ENCODE measurements around the gene LAYN. TPM values are rescaled to one million over a fixed set of nuclear protein-coding genes. Genes with fewer than 3 reads are reported as not detected.

LAYN gene, protein sequence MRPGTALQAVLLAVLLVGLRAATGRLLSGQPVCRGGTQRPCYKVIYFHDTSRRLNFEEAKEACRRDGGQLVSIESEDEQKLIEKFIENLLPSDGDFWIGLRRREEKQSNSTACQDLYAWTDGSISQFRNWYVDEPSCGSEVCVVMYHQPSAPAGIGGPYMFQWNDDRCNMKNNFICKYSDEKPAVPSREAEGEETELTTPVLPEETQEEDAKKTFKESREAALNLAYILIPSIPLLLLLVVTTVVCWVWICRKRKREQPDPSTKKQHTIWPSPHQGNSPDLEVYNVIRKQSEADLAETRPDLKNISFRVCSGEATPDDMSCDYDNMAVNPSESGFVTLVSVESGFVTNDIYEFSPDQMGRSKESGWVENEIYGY
- total RNA-seq (2014; rRNA removed; shearing (Covaris generic); ENCODE audit: low replicate concordance) = not detected in 2 replicates

DNA sequence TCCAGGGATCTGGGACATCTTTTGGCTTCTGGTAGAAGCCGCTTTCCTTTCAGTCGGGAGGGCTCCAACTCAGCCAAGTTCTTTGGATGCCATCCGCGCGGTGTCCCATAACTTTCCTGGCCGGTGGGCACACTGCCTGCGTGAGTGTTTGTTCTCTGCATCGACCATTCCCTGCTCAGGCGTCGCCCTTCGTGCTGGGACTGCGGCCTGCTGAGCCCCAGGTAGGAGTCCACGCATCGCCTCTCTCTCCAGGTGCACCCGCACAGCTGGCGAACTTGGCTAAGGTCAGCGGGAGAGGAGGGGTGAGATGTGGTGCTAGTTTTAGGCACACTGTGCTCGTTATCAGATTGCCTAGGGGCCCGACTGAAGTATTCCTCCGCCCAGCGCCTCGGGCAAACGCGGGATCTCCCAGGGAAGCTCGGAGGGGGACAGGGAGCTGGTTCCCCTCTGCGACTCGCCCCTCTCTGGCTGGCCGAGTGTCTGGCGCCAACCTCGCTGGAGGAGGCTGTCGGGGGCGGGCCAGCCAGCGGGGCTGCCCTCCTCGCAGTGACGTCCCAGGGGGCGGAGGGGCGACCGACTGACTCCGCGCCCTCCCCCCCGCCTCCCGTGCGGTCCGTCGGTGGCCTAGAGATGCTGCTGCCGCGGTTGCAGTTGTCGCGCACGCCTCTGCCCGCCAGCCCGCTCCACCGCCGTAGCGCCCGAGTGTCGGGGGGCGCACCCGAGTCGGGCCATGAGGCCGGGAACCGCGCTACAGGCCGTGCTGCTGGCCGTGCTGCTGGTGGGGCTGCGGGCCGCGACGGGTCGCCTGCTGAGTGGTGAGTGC lies at the start of gene LAYN:
Gene LAYN (plus strand): TSS at position 607 of the 823 bp plus-strand sequence. CDS start 124 bp downstream, at position 731.
- Histone ChIP-seq H3K9me2 (replicated peaks; ENCODE audit: insufficient read depth, low read length) (no peaks in the 10 kb centered on the region), H3K4me3 (ENCODE audit: low read length) (no peak within 1 kb of the TSS), H3K27me3 (ENCODE audit: low read length) (0 out of 2 replicates have a peak, but pooled peaks cover 5% of the 10 kb centered on the region), H2AFZ (ENCODE audit: low read length) (no peak within 1 kb of the TSS), H3K9ac (ENCODE audit: low read length) (no peak within 1 kb of the TSS), H3K9me3 (ENCODE audit: low read length) (0 out of 2 replicates have a peak, but pooled peaks cover 2% of the 10 kb centered on the region), H3K27ac (ENCODE audit: low read length) (no peak within 1 kb of the TSS), H3K36me3 (ENCODE audit: insufficient read depth, low read length) (no peaks in the 10 kb centered on the region), H3K79me2 (ENCODE audit: low read length) (no peaks in the 10 kb centered on the region), H3K4me1 (ENCODE audit: low read length) (no peaks in the 10 kb centered on the region), H3K4me2 (ENCODE audit: low read depth, low read length, poor library complexity, severe bottlenecking) (no peak within 1 kb of the TSS), H4K20me1 (ENCODE audit: insufficient read depth, low read depth, low read length) (no peaks in the 10 kb centered on the region)
- no peak for DNase-seq

DNA sequence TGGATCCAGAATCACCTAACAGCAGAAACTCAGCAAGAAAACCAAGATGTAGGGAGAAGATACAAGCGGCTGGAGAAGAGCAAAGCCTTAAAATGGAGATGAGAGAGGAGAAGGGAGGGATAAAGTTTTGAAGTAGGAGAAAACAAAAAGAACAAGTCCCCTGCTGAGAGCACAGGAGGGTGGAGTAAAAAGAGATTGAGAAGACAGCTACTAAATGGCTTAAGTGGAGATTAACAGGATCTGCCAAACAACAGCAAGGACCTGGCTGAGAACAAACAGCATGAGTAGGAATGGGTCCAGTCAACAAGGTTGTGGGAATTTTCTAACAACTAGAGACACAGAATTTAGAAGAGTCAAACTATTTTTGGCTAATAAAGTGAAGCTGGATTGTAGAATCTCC lies 46.5 kb upstream of the LAYN start:
- DNase-seq = no peak

DNA sequence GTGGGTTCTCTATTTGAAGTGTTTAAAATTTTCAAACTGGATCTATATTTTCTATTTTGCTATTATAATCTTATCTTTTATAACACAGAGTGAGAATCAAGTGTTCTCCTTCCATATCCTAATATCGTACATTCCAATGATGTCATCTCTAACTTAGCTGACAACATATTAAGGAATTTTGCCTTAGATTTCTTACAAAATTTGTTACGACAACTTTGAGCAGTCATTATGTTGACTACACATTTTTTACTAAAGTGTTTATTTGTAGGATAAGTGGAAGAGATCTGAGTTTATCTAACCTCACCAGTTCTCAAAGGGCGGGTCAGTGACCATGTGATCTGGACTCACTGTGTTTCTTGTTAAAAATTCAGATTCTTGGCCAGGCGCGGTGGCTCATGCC lies 41.0 kb upstream of the LAYN start:
- no peaks in the 10 kb centered on the region for H3K36me3 ChIP-seq (ENCODE audit: insufficient read depth, low read length)
- peaks cover 10% of the 10 kb centered on the region for H3K27me3 ChIP-seq (ENCODE audit: low read length)
- no peaks in the 10 kb centered on the region for H3K9me3 ChIP-seq (ENCODE audit: low read length)
- H3K4me1 ChIP-seq (ENCODE audit: low read length) = no peaks in the 10 kb centered on the region
- no peak overlapping the region for H3K27ac ChIP-seq (ENCODE audit: low read length)
- no peaks in the 10 kb centered on the region for H3K9me2 ChIP-seq (replicated peaks; ENCODE audit: insufficient read depth, low read length)
- H4K20me1 ChIP-seq (ENCODE audit: insufficient read depth, low read depth, low read length) = no peaks in the 10 kb centered on the region
- H3K9ac ChIP-seq (ENCODE audit: low read length) = no peak overlapping the region
- H3K4me2 ChIP-seq (ENCODE audit: low read depth, low read length, poor library complexity, severe bottlenecking) = no peak overlapping the region
- no peak overlapping the region for H3K4me3 ChIP-seq (ENCODE audit: low read length)
- H2AFZ ChIP-seq (ENCODE audit: low read length) = no peak overlapping the region
- H3K79me2 ChIP-seq (ENCODE audit: low read length) = no peaks in the 10 kb centered on the region
- DNase-seq = no peak

More for the DNA sequence above, 46.5 kb upstream of the LAYN start:
- Histone ChIP-seq H3K4me1 (ENCODE audit: low read length) (no peaks in the 10 kb centered on the region), H3K27ac (ENCODE audit: low read length) (no peak overlapping the region), H3K4me2 (ENCODE audit: low read depth, low read length, poor library complexity, severe bottlenecking) (no peak overlapping the region), H3K9me3 (ENCODE audit: low read length) (peaks cover 4% of the 10 kb centered on the region; the same call in 1 of the 2 replicates), H3K9me2 (replicated peaks; ENCODE audit: insufficient read depth, low read length) (no peaks in the 10 kb centered on the region), H4K20me1 (ENCODE audit: insufficient read depth, low read depth, low read length) (no peaks in the 10 kb centered on the region), H2AFZ (ENCODE audit: low read length) (no peak overlapping the region; the same call in 1 of the 2 replicates), H3K79me2 (ENCODE audit: low read length) (no peaks in the 10 kb centered on the region), H3K4me3 (ENCODE audit: low read length) (no peak overlapping the region), H3K9ac (ENCODE audit: low read length) (no peak overlapping the region), H3K36me3 (ENCODE audit: insufficient read depth, low read length) (no peaks in the 10 kb centered on the region), H3K27me3 (ENCODE audit: low read length) (peaks cover 5% of the 10 kb centered on the region; the same call in 1 of the 2 replicates)

DNA sequence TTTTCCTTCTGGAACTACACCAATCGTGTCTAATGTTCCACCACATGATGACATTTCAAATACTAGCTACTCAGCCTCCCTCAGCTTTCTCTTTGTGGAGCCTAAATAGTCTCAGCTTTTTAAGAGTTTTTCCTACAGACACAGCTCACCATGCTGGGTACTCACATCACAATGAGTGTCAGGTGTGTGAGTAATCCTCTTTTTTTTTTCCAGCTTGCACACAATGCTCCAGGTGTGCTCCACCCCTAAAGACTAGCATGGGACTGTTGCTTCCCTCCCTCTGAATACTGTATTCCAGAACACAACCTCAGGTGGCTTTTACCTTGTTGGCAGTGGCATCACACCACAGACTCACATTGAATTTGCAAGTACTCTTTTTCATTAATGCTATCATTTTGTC lies 40.0 kb upstream of the LAYN start:
- H3K27me3 ChIP-seq (ENCODE audit: low read length) = peaks cover 8% of the 10 kb centered on the region; the same call in 1 of the 2 replicates
- H3K4me3 ChIP-seq (ENCODE audit: low read length) = no peak overlapping the region
- H3K9ac ChIP-seq (ENCODE audit: low read length) = no peak overlapping the region
- H3K27ac ChIP-seq (ENCODE audit: low read length) = no peak overlapping the region
- H3K4me1 ChIP-seq (ENCODE audit: low read length) = no peaks in the 10 kb centered on the region
- no peak overlapping the region for H2AFZ ChIP-seq (ENCODE audit: low read length)
- no peak overlapping the region for H3K4me2 ChIP-seq (ENCODE audit: low read depth, low read length, poor library complexity, severe bottlenecking)
- H3K9me3 ChIP-seq (ENCODE audit: low read length) = no peaks in the 10 kb centered on the region
- H4K20me1 ChIP-seq (ENCODE audit: insufficient read depth, low read depth, low read length) = no peaks in the 10 kb centered on the region
- no peak for DNase-seq
- H3K36me3 ChIP-seq (ENCODE audit: insufficient read depth, low read length) = no peaks in the 10 kb centered on the region
- no peaks in the 10 kb centered on the region for H3K79me2 ChIP-seq (ENCODE audit: low read length)
- no peaks in the 10 kb centered on the region for H3K9me2 ChIP-seq (replicated peaks; ENCODE audit: insufficient read depth, low read length)

DNA sequence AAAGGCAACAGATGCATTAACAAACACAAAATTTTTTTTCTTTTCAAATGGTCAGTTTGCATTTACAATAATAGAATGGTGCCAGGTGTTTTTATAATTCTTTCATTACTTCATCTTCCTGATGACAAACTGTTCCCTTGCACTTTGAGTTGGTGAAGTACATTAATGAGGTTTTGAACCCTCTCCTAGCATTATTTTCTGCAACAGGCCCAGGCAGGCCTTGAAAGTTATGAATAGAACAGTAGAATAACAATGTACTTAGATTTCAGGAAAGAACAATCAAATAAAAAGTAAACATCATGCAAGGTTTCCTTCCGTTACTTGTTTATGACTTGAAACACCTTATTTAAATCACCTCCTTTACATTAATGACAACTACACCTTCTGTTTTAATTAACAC lies 37.9 kb upstream of the LAYN start:
- Histone ChIP-seq H3K4me2 (ENCODE audit: low read depth, low read length, poor library complexity, severe bottlenecking) (no peak overlapping the region), H3K79me2 (ENCODE audit: low read length) (no peaks in the 10 kb centered on the region), H3K9ac (ENCODE audit: low read length) (no peak overlapping the region), H3K27me3 (ENCODE audit: low read length) (peaks cover 8% of the 10 kb centered on the region; the same call in 1 of the 2 replicates), H3K36me3 (ENCODE audit: insufficient read depth, low read length) (no peaks in the 10 kb centered on the region), H2AFZ (ENCODE audit: low read length) (no peak overlapping the region), H3K4me3 (ENCODE audit: low read length) (no peak overlapping the region), H3K9me2 (replicated peaks; ENCODE audit: insufficient read depth, low read length) (peaks cover 6% of the 10 kb centered on the region; the same call in 1 of the 2 replicates), H4K20me1 (ENCODE audit: insufficient read depth, low read depth, low read length) (no peaks in the 10 kb centered on the region), H3K9me3 (ENCODE audit: low read length) (no peaks in the 10 kb centered on the region), H3K4me1 (ENCODE audit: low read length) (no peaks in the 10 kb centered on the region), H3K27ac (ENCODE audit: low read length) (no peak overlapping the region)
- no peak for DNase-seq

DNA sequence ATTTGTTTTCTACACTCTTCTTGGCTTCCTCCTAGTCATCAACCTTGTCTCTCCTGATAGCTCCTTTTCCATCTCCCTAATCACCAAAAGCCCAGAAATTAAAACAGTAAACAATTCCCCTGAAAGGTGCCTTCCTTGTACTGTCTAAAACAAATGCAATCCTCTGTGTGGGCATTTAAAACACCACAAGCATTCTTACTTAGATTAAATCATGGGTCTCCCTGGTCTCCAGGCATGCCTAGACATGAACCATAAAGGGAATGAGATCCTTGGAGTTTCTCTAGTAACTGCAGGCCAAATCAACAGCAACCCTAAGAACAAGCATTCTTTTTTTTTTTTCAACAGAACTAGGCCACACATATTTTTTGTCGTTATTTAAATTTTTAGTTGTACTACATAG lies 30.2 kb upstream of the LAYN start:
- Histone ChIP-seq H3K9me3 (ENCODE audit: low read length) (no peaks in the 10 kb centered on the region), H3K9me2 (replicated peaks; ENCODE audit: insufficient read depth, low read length) (peaks cover 6% of the 10 kb centered on the region; the same call in 1 of the 2 replicates), H3K9ac (ENCODE audit: low read length) (no peak overlapping the region), H3K4me2 (ENCODE audit: low read depth, low read length, poor library complexity, severe bottlenecking) (no peak overlapping the region), H3K36me3 (ENCODE audit: insufficient read depth, low read length) (no peaks in the 10 kb centered on the region), H2AFZ (ENCODE audit: low read length) (no peak overlapping the region), H3K27ac (ENCODE audit: low read length) (no peak overlapping the region), H4K20me1 (ENCODE audit: insufficient read depth, low read depth, low read length) (no peaks in the 10 kb centered on the region), H3K4me1 (ENCODE audit: low read length) (no peaks in the 10 kb centered on the region), H3K27me3 (ENCODE audit: low read length) (0 out of 2 replicates have a peak, but pooled peaks cover under 1% of the 10 kb centered on the region), H3K4me3 (ENCODE audit: low read length) (no peak overlapping the region), H3K79me2 (ENCODE audit: low read length) (no peaks in the 10 kb centered on the region)
- DNase-seq = no peak

DNA sequence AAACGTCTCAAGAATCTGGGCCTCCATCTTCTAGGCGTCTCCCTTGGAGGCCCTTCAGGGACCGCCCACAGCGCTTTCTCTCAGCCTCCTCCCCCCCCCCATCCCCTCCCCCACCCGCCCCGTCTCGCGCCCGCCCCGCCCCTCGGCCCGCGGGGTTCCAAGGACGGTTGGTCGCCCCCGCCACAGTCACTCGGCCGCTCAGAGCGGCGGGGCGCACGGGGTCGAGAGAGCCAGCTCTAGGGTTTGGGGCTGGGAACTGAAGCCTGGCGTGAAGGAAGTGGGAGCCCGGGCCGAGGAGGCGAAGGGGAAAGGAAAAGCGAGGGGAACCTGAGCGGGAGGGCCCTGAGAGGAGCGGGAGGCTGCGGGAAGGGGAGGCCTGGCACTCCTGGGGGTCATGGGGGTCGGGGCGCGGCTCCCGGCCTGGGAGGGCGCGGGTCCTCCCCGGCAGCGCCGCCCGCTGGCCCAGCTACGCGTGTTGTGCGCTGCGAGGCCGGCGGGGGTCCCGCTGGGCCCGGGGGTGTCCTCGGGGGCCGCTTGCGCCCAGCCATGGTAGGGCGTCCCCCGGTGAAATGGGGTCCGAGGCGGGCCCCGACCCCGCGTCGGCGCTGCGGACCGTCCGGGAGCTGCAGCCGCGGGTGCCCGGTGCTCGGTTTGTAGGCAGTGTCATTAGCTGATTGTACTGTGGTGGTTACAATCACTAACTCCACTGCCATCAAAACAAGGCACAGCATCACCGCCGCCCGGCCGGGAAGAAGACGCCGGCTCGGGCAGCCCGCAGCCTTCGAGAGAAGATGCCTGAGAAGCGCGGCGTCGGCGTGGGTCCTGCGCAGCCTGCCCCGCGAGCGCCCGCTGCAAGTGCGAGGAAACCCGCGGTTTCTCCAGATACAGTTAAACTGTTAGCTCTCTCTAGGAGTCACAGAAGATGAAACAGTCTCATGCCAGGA lies 28.0 kb upstream of the LAYN start, which contains the start of gene BTG4:
Gene BTG4 (minus strand): TSS at position 91 of the 944 bp plus-strand sequence. CDS start 13,610 bp downstream, outside the sequence.
- Histone ChIP-seq H2AFZ (ENCODE audit: low read length) (no peak within 1 kb of the TSS), H3K4me3 (ENCODE audit: low read length) (no peak within 1 kb of the TSS), H3K4me1 (ENCODE audit: low read length) (no peaks in the 10 kb centered on the region), H3K9ac (ENCODE audit: low read length) (no peak within 1 kb of the TSS), H3K9me2 (replicated peaks; ENCODE audit: insufficient read depth, low read length) (no peaks in the 10 kb centered on the region), H3K79me2 (ENCODE audit: low read length) (no peaks in the 10 kb centered on the region), H3K9me3 (ENCODE audit: low read length) (no peaks in the 10 kb centered on the region), H3K27ac (ENCODE audit: low read length) (no peak within 1 kb of the TSS), H3K27me3 (ENCODE audit: low read length) (0 out of 2 replicates have a peak, but pooled peaks cover 3% of the 10 kb centered on the region), H4K20me1 (ENCODE audit: insufficient read depth, low read depth, low read length) (no peaks in the 10 kb centered on the region), H3K4me2 (ENCODE audit: low read depth, low read length, poor library complexity, severe bottlenecking) (no peak within 1 kb of the TSS), H3K36me3 (ENCODE audit: insufficient read depth, low read length) (no peaks in the 10 kb centered on the region)
- no peak for DNase-seq

Data from Karpas-422 (cell line).